HepG2 (cell line): Measurements from ENCODE around the gene ZBTB1. TPM values are rescaled to one million over a fixed set of nuclear protein-coding genes. Genes with fewer than 3 reads are reported as not detected.

ENCODE experiments used
- AHR ChIP-seq: IDR thresholded peaks from 2 replicates; pipeline ENCODE4 v1.6.1; 2018; ENCODE audit warnings: missing genetic modification reagents, missing compliant biosample characterization
- ELF1 ChIP-seq: sonication (generic); formaldehyde crosslinking; IDR thresholded peaks from 2 replicates; pipeline ENCODE4 v1.4.0; 2020; ENCODE audit warnings: missing genetic modification reagents
- HDAC1 ChIP-seq: sonication (generic); formaldehyde crosslinking; IDR thresholded peaks from 2 replicates; pipeline ENCODE4 v1.5.1; 2020; ENCODE audit warnings: mild to moderate bottlenecking, missing genetic modification reagents
- KAT7 ChIP-seq: IDR thresholded peaks from 2 replicates; pipeline ENCODE4 v1.6.1; 2018; ENCODE audit warnings: borderline replicate concordance, missing compliant biosample characterization
- MLLT10 ChIP-seq: sonication (generic); formaldehyde crosslinking; IDR thresholded peaks from 2 replicates; pipeline ENCODE4 v1.4.0; 2020; ENCODE audit warnings: missing genetic modification reagents
- MTA3 ChIP-seq: sonication (generic); formaldehyde crosslinking; IDR thresholded peaks from 2 replicates; pipeline ENCODE4 v1.4.0; 2020; ENCODE audit warnings: missing genetic modification reagents
- REXO4 ChIP-seq: sonication (generic); formaldehyde crosslinking; IDR thresholded peaks from 2 replicates; pipeline ENCODE4 v1.8.0; 2022; ENCODE audit warnings: missing genetic modification reagents, mild to moderate bottlenecking, borderline replicate concordance
- TEAD2 ChIP-seq: sonication (generic); formaldehyde crosslinking; IDR thresholded peaks from 2 replicates; pipeline ENCODE4 v1.9.0; 2021; ENCODE audit warnings: missing genetic modification reagents
- ZNF17 ChIP-seq: sonication (generic); formaldehyde crosslinking; IDR thresholded peaks from 2 replicates; pipeline ENCODE4 v1.5.0; 2020; ENCODE audit warnings: mild to moderate bottlenecking, missing genetic modification reagents
- ZNF180 ChIP-seq: sonication (generic); formaldehyde crosslinking; IDR thresholded peaks from 2 replicates; pipeline ENCODE4 v1.4.0; 2020; ENCODE audit warnings: low read depth, missing genetic modification reagents, borderline replicate concordance
- ZNF205 ChIP-seq: IDR thresholded peaks from 2 replicates; pipeline ENCODE4 v1.6.1; 2018; ENCODE audit warnings: missing biosample characterization, missing genetic modification reagents
- ZNF232 ChIP-seq: sonication (generic); formaldehyde crosslinking; IDR thresholded peaks from 2 replicates; pipeline ENCODE4 v1.4.0; 2020; ENCODE audit warnings: missing genetic modification reagents, borderline replicate concordance
- ZNF235 ChIP-seq: sonication (generic); formaldehyde crosslinking; IDR thresholded peaks from 2 replicates; pipeline ENCODE4 v1.8.1; 2023; ENCODE audit warnings: mild to moderate bottlenecking, missing genetic modification reagents, borderline replicate concordance
- ZNF24 ChIP-seq: fragments of 450-650 bp; IDR thresholded peaks from 2 replicates; pipeline ENCODE4 v1.6.1; 2017; ENCODE audit warnings: antibody characterized with exemption, mild to moderate bottlenecking
- ZNF451 ChIP-seq: sonication (generic); formaldehyde crosslinking; IDR thresholded peaks from 2 replicates; pipeline ENCODE4 v1.5.0; 2020; ENCODE audit warnings: mild to moderate bottlenecking, missing genetic modification reagents
- ZNF75D ChIP-seq: sonication (generic); formaldehyde crosslinking; IDR thresholded peaks from 2 replicates; pipeline ENCODE4 v1.8.1; 2023; ENCODE audit warnings: missing genetic modification reagents, mild to moderate bottlenecking, borderline replicate concordance
- ZNF780A ChIP-seq: sonication (generic); formaldehyde crosslinking; IDR thresholded peaks from 2 replicates; pipeline ENCODE4 v1.8.0; 2022; ENCODE audit warnings: mild to moderate bottlenecking, missing genetic modification reagents, moderate library complexity
- polyA plus RNA-seq, 8 experiments: library from polyadenylated mRNA; depleted of rRNA in 3 of 8; stranded (reverse) in 7 of 8; unstranded in 1 of 8; fragments of >200 nt; fragmentation: Illumina TruSeq in 4 of 8; extraction: Trizol in 4 of 8; gene quantifications; 2 replicates each; pipeline versions ENCODE4 v1.2.1 to v1.2.3, GENCODE V29; 2011 to 2016; ENCODE audit warnings: low read depth in 4 of 8, missing spikeins in 1 of 8, mixed read lengths in 1 of 8; ENCODE audit not compliant: insufficient read depth in 1 of 8
- total RNA-seq, 5 experiments: library from RNA; depleted of rRNA; stranded (reverse); fragments of >200 nt; fragmentation: Illumina TruSeq; extraction: Trizol; gene quantifications; 2 replicates each; pipeline ENCODE4 v1.2.3, GENCODE V29; 2016; ENCODE audit warnings: low read depth in 1 of 5
- TF ChIP-seq, protein P1 (sequence below): sonication (generic); formaldehyde crosslinking; conservative IDR thresholded peaks from 2 replicates; pipeline ENCODE4 v1.4.0; 2020; ENCODE audit warnings: missing genetic modification reagents
- TF ChIP-seq, protein P2 (sequence below): sonication (generic); formaldehyde crosslinking; IDR thresholded peaks from 2 replicates; pipeline ENCODE4 v1.4.0; 2020; ENCODE audit warnings: mild to moderate bottlenecking, missing genetic modification reagents
- TF ChIP-seq, protein P3 (sequence below): sonication (generic); formaldehyde crosslinking; IDR thresholded peaks from 2 replicates; pipeline ENCODE4 v1.5.0; 2020; ENCODE audit warnings: missing genetic modification reagents

The ZBTB1 gene
- total and polyA plus RNA-seq, 2 of the 13 experiments (the other 11 are each of a cell fraction or from before 2014, with no cell fraction given) = 18.8 to 22.6 TPM

DNA sequence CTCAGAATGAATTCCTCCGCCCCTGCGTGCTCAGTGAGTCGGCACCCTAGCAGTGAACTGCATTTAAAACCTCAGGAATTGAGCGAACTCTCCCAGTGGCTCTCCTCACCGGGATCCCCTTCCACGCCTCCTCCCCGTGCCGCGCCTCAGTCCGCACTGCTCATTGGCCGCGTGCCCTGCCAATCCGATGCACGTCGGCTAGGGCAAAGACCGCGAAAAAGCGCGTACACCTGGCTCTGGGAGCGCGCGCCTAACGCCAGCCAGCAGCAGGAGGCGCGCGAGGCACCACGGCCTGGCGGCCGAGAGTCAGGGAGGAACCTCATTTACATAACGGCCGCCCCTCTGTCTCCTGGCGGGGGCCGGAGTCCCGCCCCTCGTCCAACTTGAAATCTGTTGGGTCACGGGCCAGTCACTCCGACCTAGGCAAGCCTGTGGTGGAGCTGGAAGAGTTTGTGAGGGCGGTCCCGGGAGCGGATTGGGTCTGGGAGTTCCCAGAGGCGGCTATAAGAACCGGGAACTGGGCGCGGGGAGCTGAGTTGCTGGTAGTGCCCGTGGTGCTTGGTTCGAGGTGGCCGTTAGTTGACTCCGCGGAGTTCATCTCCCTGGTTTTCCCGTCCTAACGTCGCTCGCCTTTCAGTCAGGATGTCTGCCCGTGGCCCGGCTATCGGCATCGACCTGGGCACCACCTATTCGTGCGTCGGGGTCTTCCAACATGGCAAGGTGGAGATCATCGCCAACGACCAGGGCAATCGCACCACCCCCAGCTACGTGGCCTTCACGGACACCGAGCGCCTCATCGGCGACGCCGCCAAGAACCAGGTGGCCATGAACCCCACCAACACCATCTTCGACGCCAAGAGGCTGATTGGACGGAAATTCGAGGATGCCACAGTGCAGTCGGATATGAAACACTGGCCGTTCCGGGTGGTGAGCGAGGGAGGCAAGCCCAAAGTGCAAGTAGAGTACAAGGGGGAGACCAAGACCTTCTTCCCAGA, 35.9 kb downstream of the ZBTB1 start, which contains the start of gene HSPA2 (continued):
- TF ChIP-seq HDAC1 (CRISPR knock-in tag) (no peak), ZNF780A (CRISPR knock-in tag) (no peak), ZNF451 (no peak), MTA3 (CRISPR knock-in tag) (no peak), ZNF235 (no peak), REXO4 (CRISPR knock-in tag) (no peak), KAT7 (CRISPR knock-in tag) (no peak), ZNF205 (CRISPR knock-in tag) (no peak), MLLT10 (CRISPR knock-in tag) (no peak), ZNF17 (CRISPR knock-in tag) (no peak), ELF1 (CRISPR knock-in tag) (no peak), ZNF24 (no peak), ZNF232 (CRISPR knock-in tag) (no peak), ZNF75D (CRISPR knock-in tag) (no peak), AHR (CRISPR knock-in tag) (no peak), ZNF180 (CRISPR knock-in tag) (no peak), TEAD2 (CRISPR knock-in tag) (no peak)
- TF ChIP-seq, protein P1, sequence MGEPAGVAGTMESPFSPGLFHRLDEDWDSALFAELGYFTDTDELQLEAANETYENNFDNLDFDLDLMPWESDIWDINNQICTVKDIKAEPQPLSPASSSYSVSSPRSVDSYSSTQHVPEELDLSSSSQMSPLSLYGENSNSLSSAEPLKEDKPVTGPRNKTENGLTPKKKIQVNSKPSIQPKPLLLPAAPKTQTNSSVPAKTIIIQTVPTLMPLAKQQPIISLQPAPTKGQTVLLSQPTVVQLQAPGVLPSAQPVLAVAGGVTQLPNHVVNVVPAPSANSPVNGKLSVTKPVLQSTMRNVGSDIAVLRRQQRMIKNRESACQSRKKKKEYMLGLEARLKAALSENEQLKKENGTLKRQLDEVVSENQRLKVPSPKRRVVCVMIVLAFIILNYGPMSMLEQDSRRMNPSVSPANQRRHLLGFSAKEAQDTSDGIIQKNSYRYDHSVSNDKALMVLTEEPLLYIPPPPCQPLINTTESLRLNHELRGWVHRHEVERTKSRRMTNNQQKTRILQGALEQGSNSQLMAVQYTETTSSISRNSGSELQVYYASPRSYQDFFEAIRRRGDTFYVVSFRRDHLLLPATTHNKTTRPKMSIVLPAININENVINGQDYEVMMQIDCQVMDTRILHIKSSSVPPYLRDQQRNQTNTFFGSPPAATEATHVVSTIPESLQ (CRISPR knock-in tag) = no peak
- TF ChIP-seq, protein P2, sequence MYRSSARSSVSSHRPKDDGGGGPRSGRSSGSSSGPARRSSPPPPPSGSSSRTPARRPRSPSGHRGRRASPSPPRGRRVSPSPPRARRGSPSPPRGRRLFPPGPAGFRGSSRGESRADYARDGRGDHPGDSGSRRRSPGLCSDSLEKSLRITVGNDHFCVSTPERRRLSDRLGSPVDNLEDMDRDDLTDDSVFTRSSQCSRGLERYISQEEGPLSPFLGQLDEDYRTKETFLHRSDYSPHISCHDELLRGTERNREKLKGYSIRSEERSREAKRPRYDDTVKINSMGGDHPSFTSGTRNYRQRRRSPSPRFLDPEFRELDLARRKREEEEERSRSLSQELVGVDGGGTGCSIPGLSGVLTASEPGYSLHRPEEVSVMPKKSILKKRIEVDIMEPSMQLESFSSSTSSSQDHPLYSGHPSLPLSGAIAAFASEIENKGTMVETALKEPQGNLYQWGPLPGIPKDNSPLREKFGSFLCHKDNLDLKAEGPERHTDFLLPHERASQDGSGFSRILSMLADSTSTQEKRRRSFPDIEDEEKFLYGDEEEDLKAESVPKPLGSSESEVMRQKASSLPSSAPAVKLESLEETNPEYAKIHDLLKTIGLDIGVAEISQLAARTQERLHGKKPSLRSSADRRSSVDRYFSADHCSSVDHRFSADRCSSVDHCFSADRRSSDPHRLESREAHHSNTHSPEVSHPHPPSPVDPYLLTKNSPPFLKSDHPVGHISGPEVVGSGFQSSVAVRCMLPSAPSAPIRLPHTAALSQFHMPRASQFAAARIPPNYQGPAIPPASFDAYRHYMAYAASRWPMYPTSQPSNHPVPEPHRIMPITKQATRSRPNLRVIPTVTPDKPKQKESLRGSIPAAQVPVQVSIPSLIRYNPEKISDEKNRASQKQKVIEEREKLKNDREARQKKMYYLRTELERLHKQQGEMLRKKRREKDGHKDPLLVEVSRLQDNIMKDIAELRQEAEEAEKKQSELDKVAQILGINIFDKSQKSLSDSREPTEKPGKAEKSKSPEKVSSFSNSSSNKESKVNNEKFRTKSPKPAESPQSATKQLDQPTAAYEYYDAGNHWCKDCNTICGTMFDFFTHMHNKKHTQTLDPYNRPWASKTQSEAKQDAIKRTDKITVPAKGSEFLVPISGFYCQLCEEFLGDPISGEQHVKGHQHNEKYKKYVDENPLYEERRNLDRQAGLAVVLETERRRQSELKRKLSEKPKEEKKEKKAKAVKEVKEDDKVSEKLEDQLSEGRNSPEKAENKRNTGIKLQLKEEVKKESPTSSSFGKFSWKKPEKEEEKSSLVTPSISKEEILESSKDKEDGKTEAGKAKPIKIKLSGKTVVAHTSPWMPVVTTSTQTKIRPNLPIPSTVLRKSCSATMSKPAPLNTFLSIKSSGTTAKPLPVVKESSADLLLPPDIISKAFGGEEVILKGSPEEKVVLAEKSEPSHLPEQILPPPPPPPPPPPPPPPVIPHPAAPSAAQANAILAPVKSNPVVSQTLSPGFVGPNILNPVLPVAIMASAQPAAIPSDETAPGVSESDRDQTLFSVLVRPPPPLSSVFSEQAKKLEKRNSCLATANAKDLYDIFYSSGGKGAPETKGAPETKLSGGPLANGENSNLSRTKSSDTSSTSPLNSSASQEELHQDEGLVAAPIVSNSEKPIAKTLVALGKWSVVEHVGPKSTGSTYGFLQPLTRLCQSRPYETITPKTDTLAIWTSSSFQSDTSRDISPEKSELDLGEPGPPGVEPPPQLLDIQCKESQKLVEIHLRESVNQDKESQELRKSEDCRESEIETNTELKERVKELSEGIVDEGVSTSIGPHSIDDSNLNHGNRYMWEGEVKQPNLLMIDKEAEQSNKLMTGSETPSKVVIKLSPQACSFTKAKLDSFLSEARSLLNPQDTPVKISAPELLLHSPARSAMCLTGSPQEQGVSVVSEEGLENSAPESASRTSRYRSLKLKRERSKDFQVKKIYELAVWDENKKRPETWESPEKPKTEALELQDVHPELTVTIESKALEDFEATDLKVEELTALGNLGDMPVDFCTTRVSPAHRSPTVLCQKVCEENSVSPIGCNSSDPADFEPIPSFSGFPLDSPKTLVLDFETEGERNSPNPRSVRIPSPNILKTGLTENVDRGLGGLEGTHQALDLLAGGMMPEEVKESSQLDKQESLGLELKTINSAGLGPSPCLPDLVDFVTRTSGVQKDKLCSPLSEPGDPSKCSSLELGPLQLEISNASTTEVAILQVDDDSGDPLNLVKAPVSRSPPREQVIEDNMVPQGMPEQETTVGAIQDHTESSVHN (CRISPR knock-in tag) = no peak
- TF ChIP-seq, protein P3, sequence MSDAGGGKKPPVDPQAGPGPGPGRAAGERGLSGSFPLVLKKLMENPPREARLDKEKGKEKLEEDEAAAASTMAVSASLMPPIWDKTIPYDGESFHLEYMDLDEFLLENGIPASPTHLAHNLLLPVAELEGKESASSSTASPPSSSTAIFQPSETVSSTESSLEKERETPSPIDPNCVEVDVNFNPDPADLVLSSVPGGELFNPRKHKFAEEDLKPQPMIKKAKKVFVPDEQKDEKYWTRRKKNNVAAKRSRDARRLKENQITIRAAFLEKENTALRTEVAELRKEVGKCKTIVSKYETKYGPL (CRISPR knock-in tag) = no peak
